ENCODE results near the gene ARHGAP31.

Gene ARHGAP31

GRCh38 chr3:119338754-119339153 is 44.6 kb downstream of the ARHGAP31 start:
- DNase-seq (ENCODE audit: low read depth): no peak
- no peak overlapping the region for H3K4me3 ChIP-seq (ENCODE audit: low read depth, low read length)
- TF ChIP-seq MYC (IDR thresholded peaks at IDR 0.05; ENCODE audit: low read depth, low read length) (no peak), POLR2A (IDR thresholded peaks at IDR 0.05; ENCODE audit: extremely low read depth, insufficient read length) (no peak), CTCF (IDR thresholded peaks at IDR 0.05; ENCODE audit: low read depth, low read length) (no peak), MAX (IDR thresholded peaks at IDR 0.05; ENCODE audit: low read depth, low read length) (no peak)

- DNase-seq (ENCODE audit: low read depth): no peak
- TF ChIP-seq MYC (IDR thresholded peaks at IDR 0.05; ENCODE audit: low read depth, low read length) (no peak), POLR2A (IDR thresholded peaks at IDR 0.05; ENCODE audit: extremely low read depth, insufficient read length) (no peak), CTCF (IDR thresholded peaks at IDR 0.05; ENCODE audit: low read depth, low read length) (no peak), MAX (IDR thresholded peaks at IDR 0.05; ENCODE audit: low read depth, low read length) (no peak)
- H3K4me3 ChIP-seq (ENCODE audit: low read depth, low read length): no peak overlapping the region
Measured at GRCh38 chr3:119340014-119340413, 45.8 kb downstream of the ARHGAP31 start.

- DNase-seq (ENCODE audit: low read depth): no peak
- TF ChIP-seq POLR2A (IDR thresholded peaks at IDR 0.05; ENCODE audit: extremely low read depth, insufficient read length): no peak
- no peak for TF ChIP-seq MYC (IDR thresholded peaks at IDR 0.05; ENCODE audit: low read depth, low read length)
- TF ChIP-seq MAX (IDR thresholded peaks at IDR 0.05; ENCODE audit: low read depth, low read length): no peak
- no peak for TF ChIP-seq CTCF (IDR thresholded peaks at IDR 0.05; ENCODE audit: low read depth, low read length)
- H3K4me3 ChIP-seq (ENCODE audit: low read depth, low read length): no peak overlapping the region
Measured at GRCh38 chr3:119340446-119340845, 46.3 kb downstream of the ARHGAP31 start.

GRCh38 chr3:119342176-119342575 is 48.0 kb downstream of the ARHGAP31 start:
- no peak for DNase-seq (ENCODE audit: low read depth)
- no peak overlapping the region for H3K4me3 ChIP-seq (ENCODE audit: low read depth, low read length)
- TF ChIP-seq POLR2A (IDR thresholded peaks at IDR 0.05; ENCODE audit: extremely low read depth, insufficient read length): no peak
- no peak for TF ChIP-seq CTCF (IDR thresholded peaks at IDR 0.05; ENCODE audit: low read depth, low read length)
- no peak for TF ChIP-seq MYC (IDR thresholded peaks at IDR 0.05; ENCODE audit: low read depth, low read length)
- no peak for TF ChIP-seq MAX (IDR thresholded peaks at IDR 0.05; ENCODE audit: low read depth, low read length)

- no peak for DNase-seq (ENCODE audit: low read depth)
- no peak overlapping the region for H3K4me3 ChIP-seq (ENCODE audit: low read depth, low read length)
- TF ChIP-seq POLR2A (IDR thresholded peaks at IDR 0.05; ENCODE audit: extremely low read depth, insufficient read length) (no peak), MAX (IDR thresholded peaks at IDR 0.05; ENCODE audit: low read depth, low read length) (no peak), MYC (IDR thresholded peaks at IDR 0.05; ENCODE audit: low read depth, low read length) (no peak), CTCF (IDR thresholded peaks at IDR 0.05; ENCODE audit: low read depth, low read length) (no peak)
Measured at GRCh38 chr3:119343719-119344118, 49.5 kb downstream of the ARHGAP31 start.

- H3K4me3 ChIP-seq (ENCODE audit: low read depth, low read length): no peak overlapping the region
- DNase-seq (ENCODE audit: low read depth): no peak
- TF ChIP-seq MYC (IDR thresholded peaks at IDR 0.05; ENCODE audit: low read depth, low read length): no peak
- no peak for TF ChIP-seq MAX (IDR thresholded peaks at IDR 0.05; ENCODE audit: low read depth, low read length)
- no peak for TF ChIP-seq POLR2A (IDR thresholded peaks at IDR 0.05; ENCODE audit: extremely low read depth, insufficient read length)
- TF ChIP-seq CTCF (IDR thresholded peaks at IDR 0.05; ENCODE audit: low read depth, low read length): no peak
Measured at GRCh38 chr3:119346076-119346496, 51.9 kb downstream of the ARHGAP31 start.
